HEK293 (cell line): ENCODE results near the gene CLCN2.

Experiments
- MZF1 ChIP-seq: fragments of 450-650 bp; formaldehyde crosslinking; IDR thresholded peaks from 2 replicates; pipeline ENCODE4 v1.5.1; 2017; ENCODE audit warnings: missing biosample characterization, missing genetic modification characterization, borderline replicate concordance
- PBX3 ChIP-seq: sonication (generic); formaldehyde crosslinking; IDR thresholded peaks from 2 replicates; pipeline ENCODE4 v1.8.1; 2022; ENCODE audit warnings: mild to moderate bottlenecking, moderate library complexity, missing genetic modification reagents
- RBAK ChIP-seq: fragments of 450-650 bp; formaldehyde crosslinking; IDR thresholded peaks from 2 replicates; pipeline ENCODE4 v1.5.1; 2016; ENCODE audit warnings: missing biosample characterization, missing genetic modification characterization
- YY1 ChIP-seq: fragments of 450-650 bp; formaldehyde crosslinking; IDR thresholded peaks from 2 replicates; pipeline ENCODE4 v1.5.1; 2018; ENCODE audit warnings: missing biosample characterization, missing genetic modification characterization
- ZBTB8A ChIP-seq: fragments of 450-650 bp; formaldehyde crosslinking; IDR thresholded peaks from 2 replicates; pipeline ENCODE4 v1.5.1; 2016; ENCODE audit warnings: missing biosample characterization, missing genetic modification characterization
- ZFP37 ChIP-seq: fragments of 450-650 bp; formaldehyde crosslinking; IDR thresholded peaks from 2 replicates; pipeline ENCODE4 v1.5.1; 2016; ENCODE audit warnings: missing biosample characterization, missing genetic modification characterization
- ZFP41 ChIP-seq: fragments of 450-650 bp; formaldehyde crosslinking; IDR thresholded peaks from 2 replicates; pipeline ENCODE4 v1.5.1; 2016; ENCODE audit warnings: missing biosample characterization, missing genetic modification characterization, borderline replicate concordance
- ZNF292 ChIP-seq: fragments of 450-650 bp; formaldehyde crosslinking; IDR thresholded peaks from 2 replicates; pipeline ENCODE4 v1.5.1; 2016; ENCODE audit warnings: low read depth, missing biosample characterization, missing genetic modification characterization, borderline replicate concordance
- ZNF302 ChIP-seq: fragments of 450-650 bp; formaldehyde crosslinking; IDR thresholded peaks from 2 replicates; pipeline ENCODE4 v1.5.1; 2016; ENCODE audit warnings: missing biosample characterization, missing genetic modification characterization, low read depth
- ZNF335 ChIP-seq: fragments of 450-650 bp; formaldehyde crosslinking; conservative IDR thresholded peaks from 2 replicates; pipeline ENCODE4 v1.5.1; 2016; ENCODE audit warnings: missing biosample characterization, missing genetic modification characterization
- ZNF354C ChIP-seq: fragments of 450-650 bp; formaldehyde crosslinking; IDR thresholded peaks from 2 replicates; pipeline ENCODE4 v1.5.1; 2016; ENCODE audit warnings: missing biosample characterization, missing genetic modification characterization, low read depth, borderline replicate concordance
- ZNF362 ChIP-seq: fragments of 450-650 bp; formaldehyde crosslinking; IDR thresholded peaks from 2 replicates; pipeline ENCODE4 v1.5.1; 2016; ENCODE audit warnings: missing biosample characterization, missing genetic modification characterization
- ZNF394 ChIP-seq: fragments of 450-650 bp; formaldehyde crosslinking; IDR thresholded peaks from 2 replicates; pipeline ENCODE4 v1.5.1; 2016; ENCODE audit warnings: missing biosample characterization, missing genetic modification characterization, mild to moderate bottlenecking, moderate library complexity, borderline replicate concordance
- ZNF529 ChIP-seq: fragments of 450-650 bp; formaldehyde crosslinking; IDR thresholded peaks from 2 replicates; pipeline ENCODE4 v1.5.1; 2017; ENCODE audit warnings: missing genetic modification characterization, missing biosample characterization; ENCODE audit not compliant: insufficient replicate concordance
- ZNF571 ChIP-seq: fragments of 450-650 bp; formaldehyde crosslinking; IDR thresholded peaks from 2 replicates; pipeline ENCODE4 v1.5.0; 2017; ENCODE audit warnings: missing biosample characterization, missing genetic modification characterization
- ZNF624 ChIP-seq: fragments of 450-650 bp; formaldehyde crosslinking; IDR thresholded peaks from 2 replicates; pipeline ENCODE4 v1.5.1; 2017; ENCODE audit warnings: missing biosample characterization, missing genetic modification characterization
- ZNF701 ChIP-seq: fragments of 450-650 bp; formaldehyde crosslinking; IDR thresholded peaks from 2 replicates; pipeline ENCODE4 v1.5.1; 2016; ENCODE audit warnings: missing biosample characterization, missing genetic modification characterization
- ZNF707 ChIP-seq: fragments of 450-650 bp; formaldehyde crosslinking; IDR thresholded peaks from 2 replicates; pipeline ENCODE4 v1.5.1; 2016; ENCODE audit warnings: missing biosample characterization, missing genetic modification characterization
- ZNF76 ChIP-seq: fragments of 450-650 bp; formaldehyde crosslinking; IDR thresholded peaks from 2 replicates; pipeline ENCODE4; 2016; ENCODE audit warnings: low read depth, missing biosample characterization, missing genetic modification characterization, borderline replicate concordance
- ZNF777 ChIP-seq: fragments of 450-650 bp; formaldehyde crosslinking; IDR thresholded peaks from 2 replicates; pipeline ENCODE4 v1.5.1; 2017; ENCODE audit warnings: missing biosample characterization, missing genetic modification characterization, borderline replicate concordance
- ZNF837 ChIP-seq: fragments of 450-650 bp; formaldehyde crosslinking; IDR thresholded peaks from 2 replicates; pipeline ENCODE4 v1.5.1; 2016; ENCODE audit warnings: missing biosample characterization, missing genetic modification characterization
- ZNF843 ChIP-seq: fragments of 450-650 bp; formaldehyde crosslinking; IDR thresholded peaks from 2 replicates; pipeline ENCODE4 v1.5.1; 2016; ENCODE audit warnings: missing biosample characterization, missing genetic modification characterization
- ZSCAN18 ChIP-seq: fragments of 450-650 bp; formaldehyde crosslinking; IDR thresholded peaks from 2 replicates; pipeline ENCODE4 v1.5.1; 2016; ENCODE audit warnings: missing biosample characterization, missing genetic modification characterization
- TF ChIP-seq, protein P1 (sequence below): fragments of 450-650 bp; formaldehyde crosslinking; IDR thresholded peaks from 2 replicates; pipeline ENCODE4 v1.5.0; 2017; ENCODE audit warnings: missing biosample characterization, missing genetic modification characterization, borderline replicate concordance
- TF ChIP-seq, protein P2 (sequence below): fragments of 450-650 bp; formaldehyde crosslinking; IDR thresholded peaks from 2 replicates; pipeline ENCODE4 v1.5.1; 2016; ENCODE audit warnings: missing biosample characterization, missing genetic modification characterization
- TF ChIP-seq, protein P3 (sequence below): fragments of 450-650 bp; formaldehyde crosslinking; IDR thresholded peaks from 2 replicates; pipeline ENCODE4 v1.5.1; 2016; ENCODE audit warnings: missing biosample characterization, missing genetic modification characterization, borderline replicate concordance
- TF ChIP-seq, protein P4 (sequence below): fragments of 450-650 bp; formaldehyde crosslinking; IDR thresholded peaks from 2 replicates; pipeline ENCODE4 v1.5.1; 2016; ENCODE audit warnings: missing biosample characterization, missing genetic modification characterization

Gene CLCN2

DNA sequence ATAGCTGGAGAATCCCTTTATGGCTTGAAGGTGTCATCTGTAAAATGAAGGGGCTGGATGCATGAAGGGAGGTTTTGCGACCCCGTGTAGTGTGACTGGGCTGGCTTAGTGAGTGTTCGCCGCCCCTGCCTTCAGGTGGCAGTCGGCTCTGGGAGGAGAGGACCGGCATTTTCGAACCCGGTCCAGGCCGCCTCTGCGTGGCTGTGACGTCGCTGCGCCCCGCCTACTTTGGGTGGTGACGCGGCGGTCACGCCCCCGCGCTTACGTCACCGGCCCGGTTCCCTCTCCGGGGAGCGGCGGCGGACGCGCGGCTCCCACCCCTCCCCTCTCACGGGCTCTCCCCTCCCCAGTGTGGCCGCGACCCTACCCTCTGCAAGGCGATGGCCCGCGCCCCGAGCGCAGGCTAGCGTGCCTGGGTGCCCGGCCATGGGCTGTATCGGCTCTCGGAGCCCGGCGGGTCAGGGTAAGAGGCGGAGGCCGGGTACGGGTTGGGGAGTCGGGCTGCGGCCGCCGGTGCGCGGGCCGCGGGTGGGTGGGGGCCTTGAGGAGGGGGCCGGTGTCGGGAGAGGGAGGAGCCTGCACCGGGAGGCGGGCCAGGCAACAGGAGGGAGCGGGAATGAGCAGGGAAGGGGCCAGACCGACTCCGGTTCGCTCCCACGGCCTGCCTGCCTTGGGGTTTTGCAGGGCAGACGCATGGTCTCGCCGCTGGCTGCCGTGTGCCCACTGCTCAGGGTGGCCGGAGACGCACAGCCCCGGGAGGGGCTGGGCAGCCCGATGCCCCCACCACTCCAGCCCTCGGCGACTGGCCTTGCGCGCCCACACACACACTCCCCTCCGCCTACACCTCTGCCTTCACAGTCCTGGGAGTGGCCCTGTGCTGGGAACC is 25.5 kb downstream of the CLCN2 start (continued):
- TF ChIP-seq ZSCAN18: no peak
- no peak for TF ChIP-seq ZNF362 (tag by site-specific recombination)
- TF ChIP-seq ZNF837: no peak
- TF ChIP-seq, protein P1, sequence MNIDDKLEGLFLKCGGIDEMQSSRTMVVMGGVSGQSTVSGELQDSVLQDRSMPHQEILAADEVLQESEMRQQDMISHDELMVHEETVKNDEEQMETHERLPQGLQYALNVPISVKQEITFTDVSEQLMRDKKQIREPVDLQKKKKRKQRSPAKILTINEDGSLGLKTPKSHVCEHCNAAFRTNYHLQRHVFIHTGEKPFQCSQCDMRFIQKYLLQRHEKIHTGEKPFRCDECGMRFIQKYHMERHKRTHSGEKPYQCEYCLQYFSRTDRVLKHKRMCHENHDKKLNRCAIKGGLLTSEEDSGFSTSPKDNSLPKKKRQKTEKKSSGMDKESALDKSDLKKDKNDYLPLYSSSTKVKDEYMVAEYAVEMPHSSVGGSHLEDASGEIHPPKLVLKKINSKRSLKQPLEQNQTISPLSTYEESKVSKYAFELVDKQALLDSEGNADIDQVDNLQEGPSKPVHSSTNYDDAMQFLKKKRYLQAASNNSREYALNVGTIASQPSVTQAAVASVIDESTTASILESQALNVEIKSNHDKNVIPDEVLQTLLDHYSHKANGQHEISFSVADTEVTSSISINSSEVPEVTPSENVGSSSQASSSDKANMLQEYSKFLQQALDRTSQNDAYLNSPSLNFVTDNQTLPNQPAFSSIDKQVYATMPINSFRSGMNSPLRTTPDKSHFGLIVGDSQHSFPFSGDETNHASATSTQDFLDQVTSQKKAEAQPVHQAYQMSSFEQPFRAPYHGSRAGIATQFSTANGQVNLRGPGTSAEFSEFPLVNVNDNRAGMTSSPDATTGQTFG (tag by site-specific recombination): no peak
- TF ChIP-seq ZNF624: no peak
- TF ChIP-seq YY1: no peak
- TF ChIP-seq ZNF354C (tag by site-specific recombination): no peak
- TF ChIP-seq ZNF335 (tag by site-specific recombination): peak; percentile 47
- TF ChIP-seq ZNF707 (tag by site-specific recombination): no peak
- TF ChIP-seq, protein P2, sequence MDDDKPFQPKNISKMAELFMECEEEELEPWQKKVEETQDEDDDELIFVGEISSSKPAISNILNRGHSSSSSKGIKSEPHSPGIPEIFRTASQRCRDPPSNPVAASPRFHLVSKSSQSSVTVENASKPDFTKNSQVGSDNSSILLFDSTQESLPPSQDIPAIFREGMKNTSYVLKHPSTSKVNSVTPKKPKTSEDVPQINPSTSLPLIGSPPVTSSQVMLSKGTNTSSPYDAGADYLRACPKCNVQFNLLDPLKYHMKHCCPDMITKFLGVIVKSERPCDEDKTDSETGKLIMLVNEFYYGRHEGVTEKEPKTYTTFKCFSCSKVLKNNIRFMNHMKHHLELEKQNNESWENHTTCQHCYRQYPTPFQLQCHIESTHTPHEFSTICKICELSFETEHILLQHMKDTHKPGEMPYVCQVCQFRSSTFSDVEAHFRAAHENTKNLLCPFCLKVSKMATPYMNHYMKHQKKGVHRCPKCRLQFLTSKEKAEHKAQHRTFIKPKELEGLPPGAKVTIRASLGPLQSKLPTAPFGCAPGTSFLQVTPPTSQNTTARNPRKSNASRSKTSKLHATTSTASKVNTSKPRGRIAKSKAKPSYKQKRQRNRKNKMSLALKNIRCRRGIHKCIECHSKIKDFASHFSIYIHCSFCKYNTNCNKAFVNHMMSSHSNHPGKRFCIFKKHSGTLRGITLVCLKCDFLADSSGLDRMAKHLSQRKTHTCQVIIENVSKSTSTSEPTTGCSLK (tag by site-specific recombination): no peak
- TF ChIP-seq ZNF394 (tag by site-specific recombination): no peak
- TF ChIP-seq ZNF76 (tag by site-specific recombination): no peak
- TF ChIP-seq ZNF843 (tag by site-specific recombination): no peak; the same call in 1 of the 2 replicates
- no peak for TF ChIP-seq ZFP41 (tag by site-specific recombination)
- no peak for TF ChIP-seq ZNF529
- TF ChIP-seq PBX3: no peak
- TF ChIP-seq ZNF777: no peak
- TF ChIP-seq MZF1 (tag by site-specific recombination): no peak
- TF ChIP-seq, protein P3, sequence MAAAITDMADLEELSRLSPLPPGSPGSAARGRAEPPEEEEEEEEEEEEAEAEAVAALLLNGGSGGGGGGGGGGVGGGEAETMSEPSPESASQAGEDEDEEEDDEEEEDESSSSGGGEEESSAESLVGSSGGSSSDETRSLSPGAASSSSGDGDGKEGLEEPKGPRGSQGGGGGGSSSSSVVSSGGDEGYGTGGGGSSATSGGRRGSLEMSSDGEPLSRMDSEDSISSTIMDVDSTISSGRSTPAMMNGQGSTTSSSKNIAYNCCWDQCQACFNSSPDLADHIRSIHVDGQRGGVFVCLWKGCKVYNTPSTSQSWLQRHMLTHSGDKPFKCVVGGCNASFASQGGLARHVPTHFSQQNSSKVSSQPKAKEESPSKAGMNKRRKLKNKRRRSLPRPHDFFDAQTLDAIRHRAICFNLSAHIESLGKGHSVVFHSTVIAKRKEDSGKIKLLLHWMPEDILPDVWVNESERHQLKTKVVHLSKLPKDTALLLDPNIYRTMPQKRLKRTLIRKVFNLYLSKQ (tag by site-specific recombination): no peak
- no peak for TF ChIP-seq ZNF701 (tag by site-specific recombination)
- no peak; the same call in 1 of the 2 replicates for TF ChIP-seq ZFP37 (tag by site-specific recombination)
- TF ChIP-seq, protein P4, sequence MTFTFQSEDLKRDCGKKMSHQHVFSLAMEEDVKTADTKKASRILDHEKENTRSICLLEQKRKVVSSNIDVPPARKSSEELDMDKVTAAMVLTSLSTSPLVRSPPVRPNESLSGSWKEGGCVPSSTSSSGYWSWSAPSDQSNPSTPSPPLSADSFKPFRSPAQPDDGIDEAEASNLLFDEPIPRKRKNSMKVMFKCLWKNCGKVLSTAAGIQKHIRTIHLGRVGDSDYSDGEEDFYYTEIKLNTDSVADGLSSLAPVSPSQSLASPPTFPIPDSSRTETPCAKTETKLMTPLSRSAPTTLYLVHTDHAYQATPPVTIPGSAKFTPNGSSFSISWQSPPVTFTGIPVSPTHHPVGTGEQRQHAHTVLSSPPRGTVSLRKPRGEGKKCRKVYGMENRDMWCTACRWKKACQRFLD (tag by site-specific recombination): no peak
- TF ChIP-seq ZBTB8A (tag by site-specific recombination): peak; percentile 64; the same call in 1 of the 2 replicates
- TF ChIP-seq ZNF571 (tag by site-specific recombination): no peak
- TF ChIP-seq ZNF302 (tag by site-specific recombination): no peak
- no peak for TF ChIP-seq ZNF292 (tag by site-specific recombination)
- TF ChIP-seq RBAK (tag by site-specific recombination): no peak
